CD4-positive, alpha-beta T cell treated with Interleukin-17A for 1 hour (primary cell): ENCODE results near the gene CEP72.
"Not testable (repeated sequence)": the region's sequence is repeated elsewhere in the genome, so short reads cannot be mapped to it uniquely, and the experiment has no call there.

ENCODE experiments used
- DNase-seq: peaks from one replicate; pipeline ENCODE4 v3.0.0-alpha.2; 2020

CEP72 gene

GRCh38 chr5:601771-602465, 10.2 kb upstream of the CEP72 start:
- DNase-seq = no peak

GRCh38 chr5:602466-603035, 9.6 kb upstream of the CEP72 start:
- no peak for DNase-seq

- DNase-seq = no peak
Measured at GRCh38 chr5:603081-603998, 8.8 kb upstream of the CEP72 start.

- no peak for DNase-seq
Measured at GRCh38 chr5:604391-604831, 7.7 kb upstream of the CEP72 start.

- not testable (repeated sequence) for DNase-seq
Measured at GRCh38 chr5:605090-605489, 7.0 kb upstream of the CEP72 start.

GRCh38 chr5:606061-606460, 6.1 kb upstream of the CEP72 start:
- no peak for DNase-seq

- DNase-seq = no peak
Measured at GRCh38 chr5:606526-607399, 5.4 kb upstream of the CEP72 start.

- no peak for DNase-seq
Measured at GRCh38 chr5:607541-608428, 4.4 kb upstream of the CEP72 start.

GRCh38 chr5:608429-609370, 3.4 kb upstream of the CEP72 start:
- DNase-seq = no peak

GRCh38 chr5:609506-609905, 2.6 kb upstream of the CEP72 start:
- no peak for DNase-seq

GRCh38 chr5:610011-610743, 2.0 kb upstream of the CEP72 start:
- DNase-seq = no peak

GRCh38 chr5:610744-611730, 1.1 kb upstream of the CEP72 start:
- no peak for DNase-seq

GRCh38 chr5:612498-613424, 621 bp downstream of the CEP72 start:
- DNase-seq = no peak

- DNase-seq = no peak
Measured at GRCh38 chr5:616484-617039, 4.4 kb downstream of the CEP72 start.

GRCh38 chr5:617896-618295, 5.8 kb downstream of the CEP72 start:
- no peak for DNase-seq

GRCh38 chr5:618450-618849, 6.3 kb downstream of the CEP72 start:
- no peak for DNase-seq

GRCh38 chr5:619444-619843, 7.3 kb downstream of the CEP72 start:
- DNase-seq = no peak
